ENCODE data around the gene KDM4C.

- no peak for TF ChIP-seq CTCF (IDR thresholded peaks at IDR 0.05 in 8 of 11, conservative IDR thresholded peaks at IDR 0.05 in 3 of 11)
- TF ChIP-seq POLR2A (IDR thresholded peaks at IDR 0.05) = no peak
- TF ChIP-seq POLR2AphosphoS5 (IDR thresholded peaks at IDR 0.05) = no peak
These were observed 396.9 kb downstream of the KDM4C start for GRCh38 chr9:7154650-7155049.
